Trophoblast cell (in vitro differentiated cells and primary cell): ENCODE results near the gene TMEM150C.
"Not testable (repeated sequence)": the region's sequence is repeated elsewhere in the genome, so short reads cannot be mapped to it uniquely, and the experiment has no call there.

Experiments
- DNase-seq, 2 donors: peaks; one replicate each; pipeline ENCODE4 v3.0.0-alpha.2; 2016
- H2AFZ ChIP-seq: 2 replicates; pipeline ENCODE4 v1.6.1; 2013; ENCODE audit warnings: low read length, moderate library complexity, mild to moderate bottlenecking; ENCODE audit not compliant: insufficient read depth, poor library complexity
- H2AK5ac ChIP-seq: 2 replicates; pipeline ENCODE4 v1.6.1; 2013; ENCODE audit warnings: mild to moderate bottlenecking, low read length
- H2BK120ac ChIP-seq: 2 replicates; pipeline ENCODE4 v1.6.1; 2013; ENCODE audit warnings: low read length, mild to moderate bottlenecking, moderate library complexity; ENCODE audit not compliant: insufficient read depth, poor library complexity
- H2BK12ac ChIP-seq: 2 replicates; pipeline ENCODE4 v1.6.1; 2013; ENCODE audit warnings: mild to moderate bottlenecking, low read length, moderate library complexity
- H2BK5ac ChIP-seq: 2 replicates; pipeline ENCODE4 v1.6.1; 2013; ENCODE audit warnings: low read length, low read depth, moderate library complexity, mild to moderate bottlenecking; ENCODE audit not compliant: poor library complexity
- H3K14ac ChIP-seq: 2 replicates; pipeline ENCODE4 v1.6.1; 2013; ENCODE audit warnings: mild to moderate bottlenecking, low read length
- H3K18ac ChIP-seq: 2 replicates; pipeline ENCODE4 v1.6.1; 2013; ENCODE audit warnings: mild to moderate bottlenecking, low read length
- H3K23ac ChIP-seq: 2 replicates; pipeline ENCODE4 v1.6.1; 2013; ENCODE audit warnings: low read length
- H3K27ac ChIP-seq: 2 replicates; pipeline ENCODE4 v1.5.1; 2013; ENCODE audit warnings: low read depth, mild to moderate bottlenecking, inconsistent platforms, low read length, moderate library complexity
- H3K27me3 ChIP-seq: 2 replicates; pipeline ENCODE4 v1.6.1; 2013; ENCODE audit warnings: inconsistent platforms, mild to moderate bottlenecking, low read length, moderate library complexity; ENCODE audit not compliant: insufficient read depth
- H3K36me3 ChIP-seq, 2 experiments: 1 replicate in 1 of 2; 2 replicates in 1 of 2; pipeline ENCODE4 v1.6.1; 2013; ENCODE audit warnings: low read length in 2 of 2, mild to moderate bottlenecking in 2 of 2, moderate library complexity in 1 of 2; ENCODE audit not compliant: insufficient read depth in 2 of 2, control insufficient read depth in 1 of 2
- H3K4ac ChIP-seq: 2 replicates; pipeline ENCODE4 v1.6.1; 2013; ENCODE audit warnings: low read depth, mild to moderate bottlenecking, low read length, moderate library complexity
- H3K4me1 ChIP-seq, 2 experiments: 1 replicate in 1 of 2; 2 replicates in 1 of 2; pipeline ENCODE4 v1.6.1; 2013; ENCODE audit warnings: low read length in 2 of 2, mild to moderate bottlenecking in 2 of 2, moderate library complexity in 1 of 2; ENCODE audit not compliant: insufficient read depth in 2 of 2, control insufficient read depth in 1 of 2
- H3K4me2 ChIP-seq: 2 replicates; pipeline ENCODE4 v1.6.1; 2013; ENCODE audit warnings: inconsistent platforms, mild to moderate bottlenecking, low read length, moderate library complexity
- H3K4me3 ChIP-seq: 2 replicates; pipeline ENCODE4 v1.5.1; 2013; ENCODE audit warnings: mild to moderate bottlenecking, low read depth, low read length, inconsistent platforms
- H3K79me1 ChIP-seq: one replicate; pipeline ENCODE4 v1.6.1; 2013; ENCODE audit warnings: low read length
- H3K79me2 ChIP-seq: 2 replicates; pipeline ENCODE4 v1.6.1; 2013; ENCODE audit warnings: low read length, mild to moderate bottlenecking; ENCODE audit not compliant: control insufficient read depth, insufficient read depth, poor library complexity
- H3K9ac ChIP-seq: 2 replicates; pipeline ENCODE4 v1.6.1; 2013; ENCODE audit warnings: mild to moderate bottlenecking, low read length
- H3K9me3 ChIP-seq: 2 replicates; pipeline ENCODE4 v1.6.1; 2013; ENCODE audit warnings: low read depth, mild to moderate bottlenecking, control low read depth, inconsistent platforms, low read length; ENCODE audit not compliant: insufficient read depth
- H4K12ac ChIP-seq: 2 replicates; pipeline ENCODE4 v1.6.1; 2013; ENCODE audit warnings: low read depth, mild to moderate bottlenecking, low read length, moderate library complexity
- H4K8ac ChIP-seq: 2 replicates; pipeline ENCODE4 v1.6.1; 2013; ENCODE audit warnings: low read depth, mild to moderate bottlenecking, low read length, moderate library complexity
- H4K91ac ChIP-seq: one replicate; pipeline ENCODE4 v1.6.1; 2013; ENCODE audit warnings: low read depth, mild to moderate bottlenecking, low read length, moderate library complexity
- WGBS: extraction: QIAGEN DNeasy Blood & Tissue Kit; methylation state at CpG from one replicate; pipeline ENCODE4 v1.1.7; 2013; ENCODE audit warnings: missing lambda C conversion rate; ENCODE audit not compliant: insufficient read length, insufficient coverage; ENCODE audit errors: extremely low coverage; 5-methylcytosine and 5-hydroxymethylcytosine counted together

TMEM150C gene

DNA sequence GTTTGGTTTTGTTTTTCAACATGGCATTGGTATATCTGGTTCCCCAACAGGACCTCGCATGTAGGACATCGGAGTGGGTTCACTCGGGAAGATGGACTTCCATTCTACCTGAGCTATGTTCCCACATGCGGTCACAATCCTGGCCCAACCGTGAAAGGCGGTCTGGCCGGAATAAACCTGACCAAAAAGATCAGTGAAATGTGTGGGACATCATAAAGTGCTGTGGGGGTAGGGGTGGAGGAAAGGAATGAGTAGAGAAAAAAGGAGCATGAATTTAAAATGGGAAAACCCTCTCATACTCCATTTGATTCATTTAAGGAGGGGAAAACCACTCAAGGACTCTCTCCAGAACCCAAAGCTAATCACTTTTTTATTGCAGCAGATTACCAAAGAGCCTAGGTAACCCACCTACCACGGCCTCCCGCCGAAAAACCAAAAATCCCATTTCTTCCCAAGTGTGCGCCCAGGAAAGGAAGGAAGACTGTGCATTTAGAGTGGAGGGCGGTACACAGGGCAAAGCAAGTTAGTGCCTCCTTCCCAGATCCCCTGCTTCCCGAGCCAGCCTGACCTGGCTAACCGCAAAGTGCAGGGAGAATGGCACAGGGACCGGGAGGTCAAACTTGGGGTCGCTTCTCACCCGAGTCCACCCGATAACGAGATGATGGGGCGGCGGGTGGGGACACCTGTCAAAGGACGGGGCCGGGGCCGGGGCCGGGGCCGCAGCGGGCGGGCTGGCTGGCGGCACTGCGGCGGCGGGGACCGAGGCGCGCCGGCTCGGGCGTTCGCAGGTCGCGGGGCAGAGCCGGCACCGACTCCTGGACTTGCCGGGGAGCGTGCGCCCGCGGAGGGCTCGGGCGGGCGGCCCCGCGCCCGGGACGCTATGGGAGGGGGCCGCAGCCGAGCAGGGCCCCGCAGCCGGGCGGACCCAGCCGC lies 669 bp downstream of the TMEM150C start:
- H3K27me3 ChIP-seq = no peaks in the 10 kb centered on the region
- peak overlapping the region; percentile 54 for H3K18ac ChIP-seq
- peaks cover 2% of the 10 kb centered on the region for H3K9me3 ChIP-seq
- H2AK5ac ChIP-seq = no peak overlapping the region
- no peaks in the 10 kb centered on the region for H3K36me3 ChIP-seq
- peak overlapping the region; percentile 65 for H3K9ac ChIP-seq
- no peak overlapping the region for H4K8ac ChIP-seq
- H4K91ac ChIP-seq = no peak overlapping the region
- H3K27ac ChIP-seq = no peak overlapping the region
- no CpG with 5 or more reads among the region's 61 CpGs for WGBS
- no peak overlapping the region for H2BK120ac ChIP-seq
- H3K4me3 ChIP-seq = peak overlapping the region; percentile 91
- peak overlapping the region; percentile 66 for H3K14ac ChIP-seq
- H4K12ac ChIP-seq = no peak overlapping the region
- H3K79me2 ChIP-seq = no peaks in the 10 kb centered on the region
- H3K23ac ChIP-seq = no peak overlapping the region
- H3K4ac ChIP-seq = no peak overlapping the region
- H2AFZ ChIP-seq = peak overlapping the region; percentile 93
- peak in 1 of 2 donors; percentile 8 for DNase-seq
- no peaks in the 10 kb centered on the region for H3K79me1 ChIP-seq
- no peak overlapping the region for H2BK5ac ChIP-seq
- peak overlapping the region; percentile 95 for H3K4me2 ChIP-seq
- peaks cover 0 to 2% of the 10 kb centered on the region in 2 experiments for H3K4me1 ChIP-seq
- no peak overlapping the region for H2BK12ac ChIP-seq

DNA sequence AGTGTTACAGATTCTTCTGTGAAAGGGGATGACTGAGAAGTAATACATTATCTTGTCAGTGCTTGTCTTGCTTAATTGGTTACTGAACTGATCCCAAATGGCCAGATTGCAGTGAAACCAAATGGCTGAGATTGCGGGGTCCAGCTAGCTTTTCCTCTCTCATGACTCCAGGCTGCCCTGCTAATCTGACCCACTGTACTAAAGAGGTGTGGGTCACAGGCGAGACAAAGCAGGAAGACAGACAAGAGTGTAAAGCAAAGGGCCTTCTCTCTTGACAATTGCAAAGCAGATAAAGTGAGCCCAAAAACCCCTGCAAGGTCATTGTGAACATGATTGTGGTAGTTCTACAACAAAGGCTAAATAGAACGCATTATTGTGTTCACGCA lies 2.1 kb downstream of the TMEM150C start:
- no peaks in the 10 kb centered on the region for H3K79me2 ChIP-seq
- no peak overlapping the region for H3K4me3 ChIP-seq
- no peak overlapping the region for H3K14ac ChIP-seq
- H3K79me1 ChIP-seq = no peaks in the 10 kb centered on the region
- H3K27me3 ChIP-seq = no peaks in the 10 kb centered on the region
- no peak overlapping the region for H3K4me2 ChIP-seq
- peaks cover 2% of the 10 kb centered on the region for H3K9me3 ChIP-seq
- H4K91ac ChIP-seq = no peak overlapping the region
- no peak overlapping the region for H4K12ac ChIP-seq
- H2BK120ac ChIP-seq = no peak overlapping the region
- no peak overlapping the region for H3K4ac ChIP-seq
- no peak overlapping the region for H3K18ac ChIP-seq
- H3K4me1 ChIP-seq = peaks cover 0 to 2% of the 10 kb centered on the region in 2 experiments
- H4K8ac ChIP-seq = no peak overlapping the region
- no peak overlapping the region for H2BK5ac ChIP-seq
- no peak overlapping the region for H2AK5ac ChIP-seq
- H2AFZ ChIP-seq = no peak overlapping the region
- no peaks in the 10 kb centered on the region for H3K36me3 ChIP-seq
- peak overlapping the region; percentile 75 for H3K9ac ChIP-seq
- H3K27ac ChIP-seq = no peak overlapping the region
- H3K23ac ChIP-seq = no peak overlapping the region
- no CpG with 5 or more reads among the region's 4 CpGs for WGBS
- H2BK12ac ChIP-seq = no peak overlapping the region
- no peak for DNase-seq

DNA sequence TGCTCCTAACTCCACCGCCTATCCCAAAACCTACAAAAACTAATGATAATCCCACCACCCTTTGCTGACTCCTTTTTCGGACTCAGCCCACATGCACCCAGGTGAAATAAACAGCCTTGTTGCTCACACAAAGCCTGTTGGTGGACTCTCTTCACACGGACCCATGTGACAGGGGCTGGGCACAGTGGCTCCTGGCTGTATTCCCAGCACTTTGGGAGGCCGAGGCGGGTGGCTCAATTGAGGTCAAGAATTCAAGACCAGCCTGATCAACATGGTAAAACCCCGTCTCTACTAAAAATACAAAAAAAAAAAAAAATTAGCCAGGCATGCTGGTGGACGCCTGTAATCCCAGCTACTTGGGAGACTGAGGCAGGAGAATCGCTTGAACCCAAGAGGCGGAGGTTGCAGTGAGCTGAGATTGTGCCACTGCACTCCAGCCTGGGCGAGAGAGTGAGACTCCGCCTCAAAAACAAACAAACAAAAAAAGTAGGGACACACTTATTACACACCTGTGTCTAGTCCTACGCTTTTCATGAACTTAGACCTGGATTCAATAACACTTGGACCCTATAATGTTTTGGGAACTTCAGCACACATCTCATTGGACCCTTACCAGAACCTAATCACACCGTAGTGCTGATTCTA lies 2.6 kb downstream of the TMEM150C start:
- not testable (repeated sequence) for H3K4me2 ChIP-seq, H4K12ac ChIP-seq, H3K4me1 ChIP-seq, H3K27ac ChIP-seq, H3K18ac ChIP-seq, H4K91ac ChIP-seq, H2AK5ac ChIP-seq, H3K4me3 ChIP-seq, H3K9ac ChIP-seq, H3K79me1 ChIP-seq, H3K27me3 ChIP-seq, H3K23ac ChIP-seq, H3K79me2 ChIP-seq, H3K4ac ChIP-seq, H2AFZ ChIP-seq, H3K9me3 ChIP-seq, H3K14ac ChIP-seq, H2BK120ac ChIP-seq, H2BK12ac ChIP-seq, DNase-seq, H4K8ac ChIP-seq, H2BK5ac ChIP-seq, H3K36me3 ChIP-seq
- 85% methylated on average over 1 of the region's 13 CpGs for WGBS

DNA sequence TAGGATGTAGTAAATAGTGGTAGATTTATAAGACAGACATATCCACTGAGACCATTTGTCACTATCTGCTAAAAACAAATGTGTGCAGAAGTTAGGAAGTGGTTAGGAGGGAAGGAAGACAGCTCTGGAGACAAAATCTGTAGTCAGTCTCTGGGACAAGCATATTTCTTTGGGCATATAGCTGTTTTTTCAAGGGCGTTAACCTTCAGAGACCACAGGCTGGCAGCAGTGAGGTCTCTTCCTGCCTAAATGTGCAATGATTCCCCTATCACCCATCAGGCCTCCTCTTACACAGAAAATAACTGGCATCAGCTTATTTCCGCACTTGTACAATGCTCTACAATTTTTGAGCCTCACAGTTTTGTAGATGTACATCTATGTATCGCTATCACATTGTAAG lies 6.5 kb downstream of the TMEM150C start:
- Histone ChIP-seq H3K4me2 (no peak overlapping the region), H2AK5ac (no peak overlapping the region), H3K4me3 (no peak overlapping the region), H3K18ac (no peak overlapping the region), H3K4me1 (no peaks in the 10 kb centered on the region), H3K27me3 (no peaks in the 10 kb centered on the region), H3K27ac (no peak overlapping the region), H2BK5ac (no peak overlapping the region), H4K91ac (no peak overlapping the region), H2BK120ac (no peak overlapping the region), H4K12ac (no peak overlapping the region), H3K9ac (no peak overlapping the region), H4K8ac (no peak overlapping the region), H2AFZ (no peak overlapping the region), H3K14ac (no peak overlapping the region), H3K23ac (no peak overlapping the region), H3K4ac (no peak overlapping the region), H3K79me2 (no peaks in the 10 kb centered on the region), H3K79me1 (no peaks in the 10 kb centered on the region), H2BK12ac (no peak overlapping the region), H3K36me3 (no peaks in the 10 kb centered on the region), H3K9me3 (no peaks in the 10 kb centered on the region)
- no peak for DNase-seq
- WGBS = no CpG with 5 or more reads among the region's 3 CpGs
